ENCODE data around the gene ZIC1.
A peak's percentile ranks its signal among the peaks of the same experiment; 100 is the strongest.

ZIC1 gene

GRCh38 chr3:147403511-147403910 lies 5.7 kb upstream of the ZIC1 start:
- Histone ChIP-seq H3K9ac (no peak overlapping the region), H3K27ac (no peak overlapping the region), H3K4me1 (peaks cover 18% of the 10 kb centered on the region), H3K36me3 (no peaks in the 10 kb centered on the region), H3K4me3 (no peak overlapping the region), H3K27me3 (peaks cover 69% of the 10 kb centered on the region), H3K4me2 (no peak overlapping the region), H4K20me1 (peaks cover 7% of the 10 kb centered on the region; the same call in 1 of the 2 replicates), H3K9me3 (peaks cover 12% of the 10 kb centered on the region)
- no peak for TF ChIP-seq Cebpa-rat (IDR thresholded peaks at IDR 0.05)

GRCh38 chr3:147404000-147404799 lies 5.0 kb upstream of the ZIC1 start:
- H3K4me2 ChIP-seq, result no peak overlapping the region
- TF ChIP-seq Cebpa-rat (IDR thresholded peaks at IDR 0.05), result no peak
- no peak overlapping the region for H3K9ac ChIP-seq
- H4K20me1 ChIP-seq, result peaks cover 7% of the 10 kb centered on the region; the same call in 1 of the 2 replicates
- H3K36me3 ChIP-seq, result no peaks in the 10 kb centered on the region
- peaks cover 76% of the 10 kb centered on the region for H3K27me3 ChIP-seq
- no peak overlapping the region for H3K4me3 ChIP-seq
- peaks cover 18% of the 10 kb centered on the region for H3K4me1 ChIP-seq
- H3K9me3 ChIP-seq, result peaks cover 17% of the 10 kb centered on the region
- H3K27ac ChIP-seq, result no peak overlapping the region

- H3K4me1 ChIP-seq, result peaks cover 18% of the 10 kb centered on the region
- peaks cover 82% of the 10 kb centered on the region for H3K27me3 ChIP-seq
- H3K4me3 ChIP-seq, result no peak overlapping the region
- TF ChIP-seq Cebpa-rat (IDR thresholded peaks at IDR 0.05), result no peak
- no peaks in the 10 kb centered on the region for H3K36me3 ChIP-seq
- H3K9me3 ChIP-seq, result peaks cover 23% of the 10 kb centered on the region
- peaks cover 7% of the 10 kb centered on the region; the same call in 1 of the 2 replicates for H4K20me1 ChIP-seq
- H3K9ac ChIP-seq, result no peak overlapping the region
- H3K27ac ChIP-seq, result no peak overlapping the region
- no peak overlapping the region for H3K4me2 ChIP-seq
These were observed 4.3 kb upstream of the ZIC1 start for GRCh38 chr3:147404800-147405230.

- H3K36me3 ChIP-seq, result no peaks in the 10 kb centered on the region
- TF ChIP-seq Cebpa-rat (IDR thresholded peaks at IDR 0.05), result no peak
- peak overlapping the region; percentile 75; the same call in 1 of the 2 replicates for H3K4me2 ChIP-seq
- H3K4me3 ChIP-seq, result no peak overlapping the region
- H3K4me1 ChIP-seq, result peaks cover 20% of the 10 kb centered on the region
- peaks cover 29% of the 10 kb centered on the region for H3K9me3 ChIP-seq
- H3K27ac ChIP-seq, result no peak overlapping the region
- peaks cover 88% of the 10 kb centered on the region for H3K27me3 ChIP-seq
- H4K20me1 ChIP-seq, result peaks cover 7% of the 10 kb centered on the region; the same call in 1 of the 2 replicates
- H3K9ac ChIP-seq, result no peak overlapping the region
These were observed 3.7 kb upstream of the ZIC1 start for GRCh38 chr3:147405231-147406027.

- Histone ChIP-seq H4K20me1 (peaks cover 11% of the 10 kb centered on the region; the same call in 1 of the 2 replicates), H3K4me2 (peak within 1 kb of the TSS; percentile 75), H3K4me1 (peaks cover 27% of the 10 kb centered on the region), H3K9ac (no peak within 1 kb of the TSS), H3K27ac (no peak within 1 kb of the TSS), H3K27me3 (peaks cover 96% of the 10 kb centered on the region), H3K36me3 (no peaks in the 10 kb centered on the region), H3K9me3 (peaks cover 38% of the 10 kb centered on the region), H3K4me3 (peak within 1 kb of the TSS; percentile 25; the same call in 1 of the 2 replicates)
- TF ChIP-seq Cebpa-rat (IDR thresholded peaks at IDR 0.05), result no peak
These were observed 2.9 kb upstream of the ZIC1 start, which contains the start of gene ZIC4 for GRCh38 chr3:147406028-147406931. ZIC4 (minus strand) TSS chr3:147406543; CDS start chr3:147402797, 3,746 bp downstream.

GRCh38 chr3:147407114-147407497 lies 2.1 kb upstream of the ZIC1 start:
- no peak overlapping the region for H3K9ac ChIP-seq
- peak overlapping the region; percentile 75 for H3K4me2 ChIP-seq
- H3K9me3 ChIP-seq, result peaks cover 46% of the 10 kb centered on the region
- H3K27ac ChIP-seq, result no peak overlapping the region
- TF ChIP-seq Cebpa-rat (IDR thresholded peaks at IDR 0.05), result no peak
- H3K36me3 ChIP-seq, result no peaks in the 10 kb centered on the region
- H3K4me3 ChIP-seq, result peak overlapping the region; percentile 25; the same call in 1 of the 2 replicates
- peaks cover 17% of the 10 kb centered on the region; the same call in 1 of the 2 replicates for H4K20me1 ChIP-seq
- peaks cover 27% of the 10 kb centered on the region for H3K4me1 ChIP-seq
- peaks cover 100% of the 10 kb centered on the region for H3K27me3 ChIP-seq

GRCh38 chr3:147407498-147408187 lies 1.5 kb upstream of the ZIC1 start:
- Histone ChIP-seq H3K4me2 (peak overlapping the region; percentile 75; the same call in 1 of the 2 replicates), H3K27ac (no peak overlapping the region), H3K36me3 (no peaks in the 10 kb centered on the region), H3K9me3 (peaks cover 52% of the 10 kb centered on the region), H3K27me3 (peaks cover 100% of the 10 kb centered on the region), H4K20me1 (peaks cover 22% of the 10 kb centered on the region; the same call in 1 of the 2 replicates), H3K4me1 (peaks cover 27% of the 10 kb centered on the region), H3K4me3 (no peak overlapping the region), H3K9ac (no peak overlapping the region)
- TF ChIP-seq Cebpa-rat (IDR thresholded peaks at IDR 0.05), result no peak

- Histone ChIP-seq H3K4me2 (no peak overlapping the region), H3K4me3 (no peak overlapping the region), H3K27ac (no peak overlapping the region), H3K36me3 (no peaks in the 10 kb centered on the region), H3K27me3 (peaks cover 100% of the 10 kb centered on the region), H4K20me1 (peaks cover 29% of the 10 kb centered on the region), H3K9ac (no peak overlapping the region), H3K4me1 (peaks cover 27% of the 10 kb centered on the region), H3K9me3 (peaks cover 60% of the 10 kb centered on the region)
- no peak for TF ChIP-seq Cebpa-rat (IDR thresholded peaks at IDR 0.05)
These were observed 721 bp upstream of the ZIC1 start for GRCh38 chr3:147408188-147409100.

Data from BLaER1 (cell line).